Endothelial cell of umbilical vein (primary cell): ENCODE data around the gene MORC1. TPM values are rescaled to one million over a fixed set of nuclear protein-coding genes. Genes with fewer than 3 reads are reported as not detected.

Experiments
- BruUV-seq: library from RNA; stranded (reverse); fragments of 400-500 nt; replicated peaks from 2 replicates; lab custom pipeline; 2021; lab: Mats Ljungman, UMichigan
- CTCF ChIA-PET: fragments of 300-600, 350-600 bp; sonication (Branson Sonifier 250); formaldehyde crosslinking; loops from one replicate; lab custom pipeline; 2021; ENCODE audit warnings: antibody characterized with exemption, inconsistent platforms; lab: Charles Lee
- POLR2A ChIA-PET: fragments of 300-600, 350-600 bp; sonication (Branson Sonifier 250); formaldehyde crosslinking; loops from one replicate; lab custom pipeline; 2021; ENCODE audit warnings: antibody characterized with exemption, inconsistent platforms; lab: Charles Lee
- DNase-seq: peaks from one replicate; pipeline ENCODE4 v3.0.0-alpha.2; 2011; ENCODE audit warnings: low read depth, low spot score
- FAIRE-seq: peaks from 2 replicates; lab custom pipeline; 2011; peaks lifted over from hg19 to GRCh38; lab: Jason Lieb, UNC
- H2AFZ ChIP-seq: 2 replicates; pipeline ENCODE4 v1.6.0; 2012; ENCODE audit warnings: low read depth, low read length, control low read depth, inconsistent platforms
- H3K27ac ChIP-seq: 2 replicates; pipeline ENCODE4 v1.5.1; 2011; ENCODE audit warnings: low read depth, mild to moderate bottlenecking, control low read depth, low read length, moderate library complexity; ENCODE audit not compliant: insufficient read depth
- H3K27me3 ChIP-seq, 2 experiments: 2 replicates each; pipeline versions ENCODE4 v1.6.0 to v1.6.1; 2011; ENCODE audit warnings: low read length in 2 of 2, mixed read lengths in 1 of 2; ENCODE audit not compliant: control insufficient read depth in 2 of 2, insufficient read depth in 2 of 2
- H3K36me3 ChIP-seq, 2 experiments: 2 replicates in 1 of 2; 3 replicates in 1 of 2; pipeline ENCODE4 v1.5.1; 2011; ENCODE audit warnings: low read length in 2 of 2, mild to moderate bottlenecking in 1 of 2, moderate library complexity in 1 of 2; ENCODE audit not compliant: control insufficient read depth in 2 of 2, insufficient read depth in 2 of 2; ENCODE audit errors: extremely low read depth in 1 of 2
- H3K4me1 ChIP-seq: 3 replicates; pipeline ENCODE4 v1.5.1; 2011; ENCODE audit warnings: mild to moderate bottlenecking, low read length; ENCODE audit not compliant: control insufficient read depth, insufficient read depth; ENCODE audit errors: extremely low read depth
- H3K4me2 ChIP-seq: 2 replicates; pipeline ENCODE4 v1.6.1; 2011; ENCODE audit warnings: low read length, control low read depth, mixed read lengths; ENCODE audit not compliant: insufficient read depth
- H3K4me3 ChIP-seq, 3 experiments: fragments of 200-600 bp in 1 of 3; sonication (generic), shearing (Covaris generic) in 1 of 3; replicated peaks in 1 of 3; 2 replicates each; pipeline ENCODE4 v1.5.1; 2011 to 2016; ENCODE audit warnings: control low read depth in 3 of 3, low read length in 3 of 3, mild to moderate bottlenecking in 2 of 3, inconsistent platforms in 1 of 3, low read depth in 1 of 3, moderate library complexity in 1 of 3; ENCODE audit not compliant: insufficient read depth in 1 of 3
- H3K79me2 ChIP-seq: 2 replicates; pipeline ENCODE4 v1.6.0; 2012; ENCODE audit warnings: low read length, inconsistent platforms; ENCODE audit not compliant: control insufficient read depth, insufficient read depth
- H3K9ac ChIP-seq: replicated peaks from 2 replicates; pipeline ENCODE3; 2011; ENCODE audit warnings: low read length, control low read depth; ENCODE audit not compliant: insufficient read depth; ENCODE audit errors: extremely low read depth
- H3K9me1 ChIP-seq: replicated peaks from 3 replicates; pipeline ENCODE4 v1.6.0; 2011; ENCODE audit warnings: mild to moderate bottlenecking, low read length; ENCODE audit not compliant: control insufficient read depth, insufficient read depth; ENCODE audit errors: extremely low read depth
- H3K9me3 ChIP-seq: replicated peaks from 2 replicates; pipeline ENCODE4 v1.5.1; 2012; ENCODE audit warnings: low read length, inconsistent platforms; ENCODE audit not compliant: control insufficient read depth, insufficient read depth
- H4K20me1 ChIP-seq: replicated peaks from 2 replicates; pipeline ENCODE3; 2011; ENCODE audit warnings: mild to moderate bottlenecking, low read length; ENCODE audit not compliant: control insufficient read depth, insufficient read depth; ENCODE audit errors: extremely low read depth
- EZH2 ChIP-seq: IDR thresholded peaks from 2 replicates; pipeline ENCODE4 v1.6.1; 2012; ENCODE audit warnings: borderline replicate concordance, low read depth, mild to moderate bottlenecking, moderate library complexity, low read length, inconsistent platforms; ENCODE audit not compliant: severe bottlenecking
- FOS ChIP-seq: IDR thresholded peaks from 2 replicates; pipeline ENCODE4 v1.6.1; 2011; ENCODE audit warnings: mild to moderate bottlenecking, low read length, moderate library complexity, borderline replicate concordance; ENCODE audit not compliant: insufficient read depth
- GATA2 ChIP-seq: IDR thresholded peaks from 2 replicates; pipeline ENCODE4 v1.7.0; 2011; ENCODE audit warnings: low read depth, mild to moderate bottlenecking, moderate library complexity, mixed read lengths, low read length; ENCODE audit not compliant: insufficient read length, insufficient read depth
- JUN ChIP-seq: IDR thresholded peaks from 2 replicates; pipeline ENCODE4 v1.6.1; 2011; ENCODE audit warnings: borderline replicate concordance, low read depth; ENCODE audit not compliant: insufficient read length, insufficient read depth
- MYC ChIP-seq: IDR thresholded peaks from one replicate; pipeline ENCODE4 v1.6.1; 2011; ENCODE audit warnings: mild to moderate bottlenecking, low read depth, low read length
- POLR2A ChIP-seq: IDR thresholded peaks from 2 replicates; pipeline ENCODE4 v1.6.1; 2012; ENCODE audit warnings: low read depth, mild to moderate bottlenecking, control low read depth, low read length
- POLR2AphosphoS5 ChIP-seq: IDR thresholded peaks from 2 replicates; pipeline ENCODE4 v1.6.1; 2012; ENCODE audit warnings: low read depth, mild to moderate bottlenecking, control low read depth, low read length, moderate library complexity; ENCODE audit not compliant: insufficient read depth
- dilution Hi-C: fragments of 300-500 bp; cut with MboI; formaldehyde crosslinking; loops from one replicate; pipeline ENCODE4 v1.15.0; 2019; ENCODE audit warnings: low sequenced_read_pairs; ENCODE audit not compliant: extremely low pct_ligation_motif_present
- intact Hi-C: fragments of 100-400 bp; cut with micrococcal nuclease; formaldehyde crosslinking; loops from one replicate; pipeline ENCODE4 v1.10.0; 2022
- polyA plus RNA-seq, 4 experiments: library from polyadenylated mRNA; depleted of rRNA in 3 of 4; stranded (reverse) in 3 of 4; unstranded in 1 of 4; fragments of >200 nt; gene quantifications; 2 replicates each; pipeline versions ENCODE4 v1.2.1 to v1.2.3, GENCODE V29; 2011 to 2012; ENCODE audit warnings: missing spikeins in 1 of 4
- total RNA-seq: library from RNA; stranded (reverse); gene quantifications from 2 replicates; pipeline ENCODE4 v1.2.3, GENCODE V29; 2021
- TF ChIP-seq, protein P1 (sequence below): IDR thresholded peaks from 2 replicates; pipeline ENCODE4 v1.6.1; 2011; ENCODE audit not compliant: insufficient read depth, insufficient read length
- TF ChIP-seq, protein P2 (sequence below), 2 donors: IDR thresholded peaks; 1 replicate in 1 of 2; 2 replicates in 1 of 2; pipeline ENCODE4 v1.5.1; 2011; ENCODE audit warnings: low read length in 2 of 2, mild to moderate bottlenecking in 2 of 2, moderate library complexity in 2 of 2, control low read depth in 1 of 2, inconsistent platforms in 1 of 2, low read depth in 1 of 2; ENCODE audit not compliant: insufficient read depth in 1 of 2; ENCODE audit errors: extremely low read depth in 1 of 2

MORC1 gene
- total and polyA plus RNA-seq, 2 donors (not counting 3 experiments of a cell fraction or from before 2014, with no cell fraction given) = not detected

DNA sequence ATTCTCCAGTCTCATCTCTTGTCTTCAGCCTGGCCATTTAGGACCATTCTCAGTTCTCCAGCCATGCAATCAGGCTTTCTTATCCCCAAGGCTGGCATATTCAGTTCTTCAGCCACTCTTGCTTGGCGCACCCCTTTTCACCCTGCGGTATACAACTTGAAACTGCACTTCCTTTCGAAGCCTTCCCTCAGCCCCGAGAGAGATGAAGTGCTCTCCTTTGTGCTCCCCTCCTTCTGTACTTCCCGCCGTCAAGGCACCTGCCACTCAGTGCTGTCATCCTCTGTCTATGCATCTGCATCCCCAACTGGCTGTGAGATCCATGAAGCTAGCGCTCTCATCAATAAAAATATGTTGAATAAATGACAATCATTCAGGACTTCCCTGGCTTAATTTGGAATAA, 45.7 kb downstream of the MORC1 start:
- FAIRE-seq (no peak), DNase-seq (no peak)
- intact Hi-C loops = no loop called here
- no peak overlapping the region for H3K4me2 ChIP-seq
- no peak overlapping the region for H3K4me3 ChIP-seq
- H3K9me1 ChIP-seq = no peaks in the 10 kb centered on the region
- ChIA-PET POLR2A (no interaction called here), CTCF (no interaction called here)
- H4K20me1 ChIP-seq = no peaks in the 10 kb centered on the region
- H3K36me3 ChIP-seq = no peaks in the 10 kb centered on the region
- no peak overlapping the region for H3K9ac ChIP-seq
- dilution Hi-C loops = no loop called here
- BruUV-seq = no TSS peak
- H3K9me3 ChIP-seq = no peaks in the 10 kb centered on the region
- no peak overlapping the region for H3K27ac ChIP-seq
- H3K4me1 ChIP-seq = no peaks in the 10 kb centered on the region
- H3K79me2 ChIP-seq = no peaks in the 10 kb centered on the region
- H3K27me3 ChIP-seq = no peaks in the 10 kb centered on the region
- TF ChIP-seq, protein P1, sequence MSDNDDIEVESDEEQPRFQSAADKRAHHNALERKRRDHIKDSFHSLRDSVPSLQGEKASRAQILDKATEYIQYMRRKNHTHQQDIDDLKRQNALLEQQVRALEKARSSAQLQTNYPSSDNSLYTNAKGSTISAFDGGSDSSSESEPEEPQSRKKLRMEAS = no peak
- TF ChIP-seq, protein P2, sequence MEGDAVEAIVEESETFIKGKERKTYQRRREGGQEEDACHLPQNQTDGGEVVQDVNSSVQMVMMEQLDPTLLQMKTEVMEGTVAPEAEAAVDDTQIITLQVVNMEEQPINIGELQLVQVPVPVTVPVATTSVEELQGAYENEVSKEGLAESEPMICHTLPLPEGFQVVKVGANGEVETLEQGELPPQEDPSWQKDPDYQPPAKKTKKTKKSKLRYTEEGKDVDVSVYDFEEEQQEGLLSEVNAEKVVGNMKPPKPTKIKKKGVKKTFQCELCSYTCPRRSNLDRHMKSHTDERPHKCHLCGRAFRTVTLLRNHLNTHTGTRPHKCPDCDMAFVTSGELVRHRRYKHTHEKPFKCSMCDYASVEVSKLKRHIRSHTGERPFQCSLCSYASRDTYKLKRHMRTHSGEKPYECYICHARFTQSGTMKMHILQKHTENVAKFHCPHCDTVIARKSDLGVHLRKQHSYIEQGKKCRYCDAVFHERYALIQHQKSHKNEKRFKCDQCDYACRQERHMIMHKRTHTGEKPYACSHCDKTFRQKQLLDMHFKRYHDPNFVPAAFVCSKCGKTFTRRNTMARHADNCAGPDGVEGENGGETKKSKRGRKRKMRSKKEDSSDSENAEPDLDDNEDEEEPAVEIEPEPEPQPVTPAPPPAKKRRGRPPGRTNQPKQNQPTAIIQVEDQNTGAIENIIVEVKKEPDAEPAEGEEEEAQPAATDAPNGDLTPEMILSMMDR (IDR thresholded peaks at IDR 0.05; ENCODE audit: extremely low read depth in 1 of 2, insufficient read depth in 1 of 2, low read depth in 1 of 2, low read length in 2 of 2) = no peak
- TF ChIP-seq EZH2 (no peak), FOS (no peak), POLR2AphosphoS5 (no peak), GATA2 (no peak), MYC (no peak), POLR2A (no peak), JUN (no peak)
- no peak overlapping the region for H2AFZ ChIP-seq
